ENCODE results near the gene EFHB.

- TF ChIP-seq CTCF (IDR thresholded peaks at IDR 0.05) (no peak), POLR2A (IDR thresholded peaks at IDR 0.05) (no peak)
Measured at GRCh38 chr3:19931767-19932188, 2.2 kb downstream of the EFHB start.

All from right lobe of liver (tissue), 4 donors.